RWPE2 (cell line): ENCODE results near the gene CLCN1.

Source experiments
- ATAC-seq: fragments of 200-7000 bp; cut with Tn5 transposase; 3 replicates; pipeline ENCODE4 v1.9.1; 2021; ENCODE audit warnings: low read depth
- DNase-seq: peaks from one replicate; pipeline ENCODE4 v3.0.0-alpha.2; 2020; ENCODE audit warnings: low spot score
- H3K27ac ChIP-seq: fragments of 450-650 bp; 2 replicates; pipeline ENCODE4 v1.5.1; 2017; ENCODE audit warnings: mild to moderate bottlenecking; ENCODE audit not compliant: poor library complexity, severe bottlenecking
- H3K27me3 ChIP-seq: fragments of 250-450 bp; sonication (Bioruptor Pico); 2 replicates; pipeline ENCODE4 v1.5.1; 2021; ENCODE audit warnings: mild to moderate bottlenecking, moderate library complexity; ENCODE audit not compliant: insufficient read depth, poor library complexity, severe bottlenecking
- H3K36me3 ChIP-seq: fragments of 250-450 bp; sonication (Bioruptor Pico); 2 replicates; pipeline ENCODE4 v1.5.1; 2020; ENCODE audit warnings: low read depth, mild to moderate bottlenecking, moderate library complexity
- H3K4me1 ChIP-seq: fragments of 250-450 bp; sonication (Bioruptor Pico); 2 replicates; pipeline ENCODE4 v1.5.1; 2021; ENCODE audit warnings: mild to moderate bottlenecking, moderate library complexity; ENCODE audit not compliant: insufficient read depth, poor library complexity, severe bottlenecking
- H3K4me3 ChIP-seq: fragments of 250-450 bp; sonication (Bioruptor Pico); 2 replicates; pipeline ENCODE4 v1.5.1; 2021; ENCODE audit warnings: mild to moderate bottlenecking, moderate library complexity; ENCODE audit not compliant: severe bottlenecking
- H3K9me3 ChIP-seq: fragments of 250-450 bp; sonication (Bioruptor Pico); 2 replicates; pipeline ENCODE4 v1.5.1; 2021; ENCODE audit warnings: mild to moderate bottlenecking, moderate library complexity; ENCODE audit not compliant: severe bottlenecking
- CTCF ChIP-seq: fragments of 450-650 bp; IDR thresholded peaks from one replicate; pipeline ENCODE4 v1.5.1; 2017; ENCODE audit warnings: mild to moderate bottlenecking, moderate library complexity; ENCODE audit not compliant: poor library complexity, severe bottlenecking

CLCN1 gene

GRCh38 chr7:143320620-143321019 lies 4.7 kb downstream of the CLCN1 start:
- TF ChIP-seq CTCF: no peak
- H3K4me1 ChIP-seq: peaks cover 11% of the 10 kb centered on the region
- no peaks in the 10 kb centered on the region for H3K27me3 ChIP-seq
- no peaks in the 10 kb centered on the region for H3K9me3 ChIP-seq
- H3K27ac ChIP-seq: no peak overlapping the region
- H3K4me3 ChIP-seq: no peak overlapping the region
- no peak for DNase-seq
- H3K36me3 ChIP-seq: no peaks in the 10 kb centered on the region
- ATAC-seq: peak; percentile 29; the same call in 1 of the 3 replicates

GRCh38 chr7:143321242-143321641 lies 5.3 kb downstream of the CLCN1 start:
- no peak for ATAC-seq
- H3K4me1 ChIP-seq: peaks cover 11% of the 10 kb centered on the region
- no peak overlapping the region for H3K27ac ChIP-seq
- no peak for TF ChIP-seq CTCF
- H3K27me3 ChIP-seq: no peaks in the 10 kb centered on the region
- no peak overlapping the region for H3K4me3 ChIP-seq
- no peak for DNase-seq
- H3K9me3 ChIP-seq: no peaks in the 10 kb centered on the region
- no peaks in the 10 kb centered on the region for H3K36me3 ChIP-seq

GRCh38 chr7:143321734-143322133 lies 5.8 kb downstream of the CLCN1 start:
- H3K27ac ChIP-seq: no peak overlapping the region
- ATAC-seq (no peak; the same call in 2 of the 3 replicates), DNase-seq (no peak)

GRCh38 chr7:143322760-143323633 lies 7.1 kb downstream of the CLCN1 start:
- TF ChIP-seq CTCF: no peak
- peaks cover 11% of the 10 kb centered on the region for H3K4me1 ChIP-seq
- H3K9me3 ChIP-seq: no peaks in the 10 kb centered on the region
- H3K27me3 ChIP-seq: no peaks in the 10 kb centered on the region
- H3K4me3 ChIP-seq: no peak overlapping the region
- H3K36me3 ChIP-seq: no peaks in the 10 kb centered on the region
- no peak for ATAC-seq
- H3K27ac ChIP-seq: no peak overlapping the region
- no peak for DNase-seq

More at GRCh38 chr7:143321734-143322133, 5.8 kb downstream of the CLCN1 start:
- Histone ChIP-seq H3K4me3 (no peak overlapping the region), H3K36me3 (no peaks in the 10 kb centered on the region), H3K4me1 (peaks cover 11% of the 10 kb centered on the region), H3K27me3 (no peaks in the 10 kb centered on the region), H3K9me3 (no peaks in the 10 kb centered on the region)
- TF ChIP-seq CTCF: peak; percentile 33

GRCh38 chr7:143323653-143324052 lies 7.7 kb downstream of the CLCN1 start:
- H3K27ac ChIP-seq: no peak overlapping the region
- no peaks in the 10 kb centered on the region for H3K36me3 ChIP-seq
- DNase-seq (no peak), ATAC-seq (no peak)
- peaks cover 5% of the 10 kb centered on the region for H3K4me1 ChIP-seq
- H3K27me3 ChIP-seq: no peaks in the 10 kb centered on the region
- H3K4me3 ChIP-seq: no peak overlapping the region
- no peak for TF ChIP-seq CTCF
- H3K9me3 ChIP-seq: no peaks in the 10 kb centered on the region
